Trophoblast cell (in vitro differentiated cells and primary cell): ENCODE measurements around the gene FSTL4.

Source experiments
- DNase-seq, 2 donors: peaks; one replicate each; pipeline ENCODE4 v3.0.0-alpha.2; 2016
- H2AFZ ChIP-seq: 2 replicates; pipeline ENCODE4 v1.6.1; 2013; ENCODE audit warnings: low read length, moderate library complexity, mild to moderate bottlenecking; ENCODE audit not compliant: insufficient read depth, poor library complexity
- H2AK5ac ChIP-seq: 2 replicates; pipeline ENCODE4 v1.6.1; 2013; ENCODE audit warnings: mild to moderate bottlenecking, low read length
- H2BK120ac ChIP-seq: 2 replicates; pipeline ENCODE4 v1.6.1; 2013; ENCODE audit warnings: low read length, mild to moderate bottlenecking, moderate library complexity; ENCODE audit not compliant: insufficient read depth, poor library complexity
- H2BK12ac ChIP-seq: 2 replicates; pipeline ENCODE4 v1.6.1; 2013; ENCODE audit warnings: mild to moderate bottlenecking, low read length, moderate library complexity
- H2BK5ac ChIP-seq: 2 replicates; pipeline ENCODE4 v1.6.1; 2013; ENCODE audit warnings: low read length, low read depth, moderate library complexity, mild to moderate bottlenecking; ENCODE audit not compliant: poor library complexity
- H3K14ac ChIP-seq: 2 replicates; pipeline ENCODE4 v1.6.1; 2013; ENCODE audit warnings: mild to moderate bottlenecking, low read length
- H3K18ac ChIP-seq: 2 replicates; pipeline ENCODE4 v1.6.1; 2013; ENCODE audit warnings: mild to moderate bottlenecking, low read length
- H3K23ac ChIP-seq: 2 replicates; pipeline ENCODE4 v1.6.1; 2013; ENCODE audit warnings: low read length
- H3K27ac ChIP-seq: 2 replicates; pipeline ENCODE4 v1.5.1; 2013; ENCODE audit warnings: low read depth, mild to moderate bottlenecking, inconsistent platforms, low read length, moderate library complexity
- H3K27me3 ChIP-seq: 2 replicates; pipeline ENCODE4 v1.6.1; 2013; ENCODE audit warnings: inconsistent platforms, mild to moderate bottlenecking, low read length, moderate library complexity; ENCODE audit not compliant: insufficient read depth
- H3K36me3 ChIP-seq, 2 experiments: 1 replicate in 1 of 2; 2 replicates in 1 of 2; pipeline ENCODE4 v1.6.1; 2013; ENCODE audit warnings: low read length in 2 of 2, mild to moderate bottlenecking in 2 of 2, moderate library complexity in 1 of 2; ENCODE audit not compliant: insufficient read depth in 2 of 2, control insufficient read depth in 1 of 2
- H3K4ac ChIP-seq: 2 replicates; pipeline ENCODE4 v1.6.1; 2013; ENCODE audit warnings: low read depth, mild to moderate bottlenecking, low read length, moderate library complexity
- H3K4me1 ChIP-seq, 2 experiments: 1 replicate in 1 of 2; 2 replicates in 1 of 2; pipeline ENCODE4 v1.6.1; 2013; ENCODE audit warnings: low read length in 2 of 2, mild to moderate bottlenecking in 2 of 2, moderate library complexity in 1 of 2; ENCODE audit not compliant: insufficient read depth in 2 of 2, control insufficient read depth in 1 of 2
- H3K4me2 ChIP-seq: 2 replicates; pipeline ENCODE4 v1.6.1; 2013; ENCODE audit warnings: inconsistent platforms, mild to moderate bottlenecking, low read length, moderate library complexity
- H3K4me3 ChIP-seq: 2 replicates; pipeline ENCODE4 v1.5.1; 2013; ENCODE audit warnings: mild to moderate bottlenecking, low read depth, low read length, inconsistent platforms
- H3K79me1 ChIP-seq: one replicate; pipeline ENCODE4 v1.6.1; 2013; ENCODE audit warnings: low read length
- H3K79me2 ChIP-seq: 2 replicates; pipeline ENCODE4 v1.6.1; 2013; ENCODE audit warnings: low read length, mild to moderate bottlenecking; ENCODE audit not compliant: control insufficient read depth, insufficient read depth, poor library complexity
- H3K9ac ChIP-seq: 2 replicates; pipeline ENCODE4 v1.6.1; 2013; ENCODE audit warnings: mild to moderate bottlenecking, low read length
- H3K9me3 ChIP-seq: 2 replicates; pipeline ENCODE4 v1.6.1; 2013; ENCODE audit warnings: low read depth, mild to moderate bottlenecking, control low read depth, inconsistent platforms, low read length; ENCODE audit not compliant: insufficient read depth
- H4K12ac ChIP-seq: 2 replicates; pipeline ENCODE4 v1.6.1; 2013; ENCODE audit warnings: low read depth, mild to moderate bottlenecking, low read length, moderate library complexity
- H4K8ac ChIP-seq: 2 replicates; pipeline ENCODE4 v1.6.1; 2013; ENCODE audit warnings: low read depth, mild to moderate bottlenecking, low read length, moderate library complexity
- H4K91ac ChIP-seq: one replicate; pipeline ENCODE4 v1.6.1; 2013; ENCODE audit warnings: low read depth, mild to moderate bottlenecking, low read length, moderate library complexity
- WGBS: extraction: QIAGEN DNeasy Blood & Tissue Kit; methylation state at CpG from one replicate; pipeline ENCODE4 v1.1.7; 2013; ENCODE audit warnings: missing lambda C conversion rate; ENCODE audit not compliant: insufficient read length, insufficient coverage; ENCODE audit errors: extremely low coverage; 5-methylcytosine and 5-hydroxymethylcytosine counted together

The FSTL4 gene

DNA sequence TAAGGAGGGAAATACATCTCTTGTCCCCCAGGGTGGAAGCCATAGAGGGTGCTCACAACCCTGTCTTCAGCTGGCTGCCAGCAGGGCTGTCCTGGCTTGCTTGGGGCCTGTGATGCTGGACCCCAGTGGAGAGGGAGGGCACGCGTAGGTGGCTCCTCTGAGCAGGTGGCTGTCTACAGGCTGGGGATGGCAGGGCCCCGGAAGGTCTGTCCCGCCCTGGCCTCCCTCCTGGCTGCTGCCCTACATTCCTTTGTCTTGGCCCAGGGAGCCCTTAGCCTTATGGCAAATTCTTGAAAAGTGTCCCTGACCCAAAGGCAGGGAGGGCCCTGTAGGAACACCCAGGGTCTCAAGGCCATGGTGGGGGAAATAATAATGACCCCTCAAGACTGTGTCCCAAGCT lies 336.2 kb downstream of the FSTL4 start:
- no peak overlapping the region for H4K8ac ChIP-seq
- no peaks in the 10 kb centered on the region for H3K4me1 ChIP-seq
- H4K91ac ChIP-seq = no peak overlapping the region
- no peak for DNase-seq
- no peak overlapping the region for H3K9ac ChIP-seq
- H3K9me3 ChIP-seq = no peaks in the 10 kb centered on the region
- H2BK5ac ChIP-seq = no peak overlapping the region
- no peak overlapping the region for H2AK5ac ChIP-seq
- H3K36me3 ChIP-seq = no peaks in the 10 kb centered on the region
- H3K4ac ChIP-seq = no peak overlapping the region
- no peak overlapping the region for H3K18ac ChIP-seq
- no peak overlapping the region for H4K12ac ChIP-seq
- H2AFZ ChIP-seq = no peak overlapping the region
- H3K23ac ChIP-seq = no peak overlapping the region
- H3K14ac ChIP-seq = no peak overlapping the region
- H3K4me3 ChIP-seq = no peak overlapping the region
- H2BK120ac ChIP-seq = no peak overlapping the region
- no peak overlapping the region for H3K4me2 ChIP-seq
- H3K79me1 ChIP-seq = no peaks in the 10 kb centered on the region
- no peak overlapping the region for H3K27ac ChIP-seq
- no peaks in the 10 kb centered on the region for H3K27me3 ChIP-seq
- WGBS = no CpG with 5 or more reads among the region's 4 CpGs
- H3K79me2 ChIP-seq = no peaks in the 10 kb centered on the region
- H2BK12ac ChIP-seq = no peak overlapping the region

DNA sequence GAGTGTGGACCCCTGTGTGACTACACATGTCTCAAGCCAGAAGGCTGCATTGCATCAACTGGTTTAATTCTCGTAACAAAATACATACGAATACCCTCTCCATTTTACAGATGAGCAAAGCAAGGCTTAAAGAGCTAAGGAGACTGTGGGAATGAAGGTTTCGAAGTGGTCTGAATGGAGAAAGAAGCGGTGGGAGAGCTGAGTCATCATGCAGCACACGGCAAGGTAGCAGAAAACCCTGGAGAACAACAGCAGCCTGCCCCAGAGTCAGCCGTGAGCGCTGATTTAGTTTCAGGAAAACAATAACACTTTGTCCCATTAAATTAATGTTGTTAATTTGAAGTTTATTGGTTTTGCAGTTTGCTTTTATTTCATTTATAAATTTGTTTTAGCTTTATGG lies 336.7 kb downstream of the FSTL4 start:
- no peak overlapping the region for H3K9ac ChIP-seq
- H3K4me2 ChIP-seq = no peak overlapping the region
- H3K27me3 ChIP-seq = no peaks in the 10 kb centered on the region
- no peak overlapping the region for H3K4ac ChIP-seq
- no peak overlapping the region for H4K12ac ChIP-seq
- no peaks in the 10 kb centered on the region for H3K9me3 ChIP-seq
- H3K4me3 ChIP-seq = no peak overlapping the region
- H3K23ac ChIP-seq = no peak overlapping the region
- no peak overlapping the region for H3K27ac ChIP-seq
- H3K14ac ChIP-seq = no peak overlapping the region
- no peaks in the 10 kb centered on the region for H3K79me1 ChIP-seq
- no CpG with 5 or more reads among the region's 7 CpGs for WGBS
- H4K91ac ChIP-seq = no peak overlapping the region
- no peak overlapping the region for H4K8ac ChIP-seq
- no peak overlapping the region for H2AFZ ChIP-seq
- no peaks in the 10 kb centered on the region for H3K36me3 ChIP-seq
- DNase-seq = no peak
- H2BK5ac ChIP-seq = no peak overlapping the region
- H2BK120ac ChIP-seq = no peak overlapping the region
- no peaks in the 10 kb centered on the region for H3K79me2 ChIP-seq
- H3K4me1 ChIP-seq = no peaks in the 10 kb centered on the region
- H3K18ac ChIP-seq = no peak overlapping the region
- H2BK12ac ChIP-seq = no peak overlapping the region
- no peak overlapping the region for H2AK5ac ChIP-seq

DNA sequence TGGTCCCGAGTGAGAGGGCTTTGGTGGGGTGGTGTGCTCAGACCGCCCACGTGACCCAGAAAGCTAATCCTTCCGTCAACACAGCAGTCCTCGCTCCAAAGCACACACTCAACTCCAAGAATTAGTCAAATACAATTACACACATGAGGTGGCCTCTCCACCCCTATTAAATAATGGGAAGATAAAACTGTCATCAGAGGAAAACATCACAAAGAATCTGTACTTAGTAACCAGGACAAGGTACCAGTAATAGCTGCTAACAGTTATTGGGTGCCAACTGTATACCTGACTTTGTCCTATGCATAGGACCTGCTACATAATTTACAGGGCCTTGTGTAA lies 337.8 kb downstream of the FSTL4 start:
- Histone ChIP-seq H3K9ac (no peak overlapping the region), H4K12ac (no peak overlapping the region), H2BK120ac (no peak overlapping the region), H2BK12ac (no peak overlapping the region), H4K91ac (no peak overlapping the region), H3K14ac (no peak overlapping the region), H3K4ac (no peak overlapping the region), H2BK5ac (no peak overlapping the region), H3K79me2 (no peaks in the 10 kb centered on the region), H3K79me1 (no peaks in the 10 kb centered on the region), H3K27ac (no peak overlapping the region), H3K18ac (no peak overlapping the region), H4K8ac (no peak overlapping the region), H3K23ac (no peak overlapping the region), H3K9me3 (no peaks in the 10 kb centered on the region), H2AK5ac (no peak overlapping the region), H3K4me2 (no peak overlapping the region), H3K4me1 (no peaks in the 10 kb centered on the region), H3K4me3 (no peak overlapping the region), H3K27me3 (no peaks in the 10 kb centered on the region), H2AFZ (no peak overlapping the region), H3K36me3 (no peaks in the 10 kb centered on the region)
- no CpG with 5 or more reads among the region's 5 CpGs for WGBS
- no peak for DNase-seq

DNA sequence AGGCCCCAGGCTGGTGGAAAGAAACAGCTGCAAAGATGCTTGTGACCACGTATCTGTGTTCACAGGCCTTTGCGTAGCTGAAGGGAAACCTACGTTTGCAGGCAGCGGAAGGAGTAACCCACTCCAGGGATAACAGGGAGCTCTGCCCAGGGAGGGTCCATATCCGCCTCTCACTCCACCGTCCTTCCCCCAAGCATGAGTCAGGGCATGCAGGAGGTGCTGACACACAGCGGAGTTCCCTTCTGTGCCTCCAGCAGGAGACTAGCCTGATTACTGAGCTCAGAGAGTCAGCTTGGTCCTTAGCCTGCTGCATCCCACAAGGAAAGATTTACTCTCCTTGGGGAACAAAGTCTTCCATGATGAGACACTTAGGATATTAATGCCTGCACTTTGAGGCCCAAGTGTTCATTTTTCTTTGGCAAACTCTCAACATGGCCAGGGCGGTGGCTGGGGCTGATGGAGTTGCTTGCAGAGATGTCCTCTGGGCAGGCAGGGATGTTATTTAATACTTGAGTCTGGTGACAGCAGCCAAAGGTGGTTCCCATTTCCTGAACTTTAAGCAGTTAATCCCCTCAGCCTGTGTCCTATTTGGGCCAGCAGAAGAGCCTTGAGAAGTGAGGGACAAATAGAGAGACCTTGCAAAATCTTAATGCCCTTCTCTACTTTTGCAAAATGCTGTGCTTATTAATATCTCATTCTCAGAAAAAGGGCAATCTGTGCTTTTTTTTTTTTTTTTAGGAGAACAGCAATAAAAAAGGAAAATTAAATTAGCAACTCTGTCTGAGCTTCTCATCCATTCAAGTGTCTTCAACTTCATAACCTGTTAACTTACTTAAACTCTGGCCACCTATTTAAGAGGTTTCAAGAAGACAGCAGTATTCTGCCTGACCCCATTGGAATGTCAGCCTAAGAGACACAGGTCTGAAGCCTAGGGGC lies 338.4 kb downstream of the FSTL4 start:
- Histone ChIP-seq H3K4me2 (no peak overlapping the region), H4K8ac (no peak overlapping the region), H4K91ac (no peak overlapping the region), H3K4ac (no peak overlapping the region), H3K4me1 (no peaks in the 10 kb centered on the region), H4K12ac (no peak overlapping the region), H3K14ac (no peak overlapping the region), H3K9me3 (no peaks in the 10 kb centered on the region), H2AFZ (no peak overlapping the region), H2AK5ac (no peak overlapping the region), H2BK5ac (no peak overlapping the region), H3K79me2 (no peaks in the 10 kb centered on the region), H3K18ac (no peak overlapping the region), H2BK120ac (no peak overlapping the region), H3K36me3 (no peaks in the 10 kb centered on the region), H3K27me3 (no peaks in the 10 kb centered on the region), H2BK12ac (no peak overlapping the region), H3K23ac (no peak overlapping the region), H3K9ac (no peak overlapping the region), H3K79me1 (no peaks in the 10 kb centered on the region), H3K4me3 (no peak overlapping the region), H3K27ac (no peak overlapping the region)
- no CpG with 5 or more reads among the region's 8 CpGs for WGBS
- DNase-seq = no peak
